Keratinocyte (primary cell): ENCODE data around the gene CECR2. TPM values are rescaled to one million over a fixed set of nuclear protein-coding genes. Genes with fewer than 3 reads are reported as not detected.

Experiments
- DNase-seq: peaks from one replicate; pipeline ENCODE4 v3.0.0-alpha.2; 2011; ENCODE audit warnings: low read depth, missing footprints, low spot score
- FAIRE-seq: peaks from 2 replicates; lab custom pipeline; 2011; peaks lifted over from hg19 to GRCh38; lab: Jason Lieb, UNC
- H2AFZ ChIP-seq: 2 replicates; pipeline ENCODE4 v1.6.0; 2012; ENCODE audit warnings: low read length, control low read depth, inconsistent platforms; ENCODE audit not compliant: control insufficient read depth
- H3K27ac ChIP-seq: 2 replicates; pipeline ENCODE4 v1.5.1; 2011; ENCODE audit warnings: low read length; ENCODE audit not compliant: control insufficient read depth, insufficient read depth
- H3K27me3 ChIP-seq: 3 replicates; pipeline ENCODE4 v1.6.0; 2011; ENCODE audit warnings: low read length; ENCODE audit not compliant: control insufficient read depth, insufficient read depth; ENCODE audit errors: extremely low read depth
- H3K36me3 ChIP-seq, 2 experiments: 2 replicates in 1 of 2; 3 replicates in 1 of 2; pipeline ENCODE4 v1.5.1; 2011; ENCODE audit warnings: low read length in 2 of 2, mild to moderate bottlenecking in 1 of 2; ENCODE audit not compliant: control insufficient read depth in 2 of 2, insufficient read depth in 2 of 2; ENCODE audit errors: extremely low read depth in 1 of 2
- H3K4me1 ChIP-seq: 3 replicates; pipeline ENCODE4 v1.5.1; 2011; ENCODE audit warnings: low read length; ENCODE audit not compliant: control insufficient read depth, insufficient read depth; ENCODE audit errors: extremely low read depth
- H3K4me2 ChIP-seq: 3 replicates; pipeline ENCODE4 v1.6.0; 2011; ENCODE audit warnings: low read depth, low read length; ENCODE audit not compliant: control insufficient read depth, insufficient read depth; ENCODE audit errors: extremely low read depth
- H3K4me3 ChIP-seq, 3 experiments: fragments of 200-600 bp in 1 of 3; sonication (generic) in 1 of 3; 2 replicates in 2 of 3; 3 replicates in 1 of 3; pipeline ENCODE4 v1.5.1; 2011 to 2016; ENCODE audit warnings: low read length in 3 of 3, mild to moderate bottlenecking in 3 of 3, control low read depth in 2 of 3, inconsistent platforms in 1 of 3, low read depth in 1 of 3, mixed read lengths in 1 of 3, mixed run types in 1 of 3, moderate library complexity in 1 of 3; ENCODE audit not compliant: control insufficient read depth in 2 of 3, insufficient read depth in 2 of 3; ENCODE audit errors: extremely low read depth in 1 of 3
- H3K79me2 ChIP-seq: 2 replicates; pipeline ENCODE4 v1.6.0; 2012; ENCODE audit warnings: low read length; ENCODE audit not compliant: control insufficient read depth, insufficient read depth
- H3K9ac ChIP-seq: 3 replicates; pipeline ENCODE4 v1.6.0; 2011; ENCODE audit warnings: low read length; ENCODE audit not compliant: control insufficient read depth, insufficient read depth; ENCODE audit errors: extremely low read depth
- H3K9me1 ChIP-seq: 3 replicates; pipeline ENCODE4 v1.6.0; 2011; ENCODE audit warnings: low read length; ENCODE audit not compliant: control insufficient read depth, insufficient read depth; ENCODE audit errors: extremely low read depth
- H3K9me3 ChIP-seq: 2 replicates; pipeline ENCODE4 v1.5.1; 2012; ENCODE audit warnings: low read depth, low read length; ENCODE audit not compliant: control insufficient read depth
- H4K20me1 ChIP-seq: 3 replicates; pipeline ENCODE4 v1.6.0; 2011; ENCODE audit warnings: low read length; ENCODE audit not compliant: control insufficient read depth, insufficient read depth; ENCODE audit errors: extremely low read depth
- EZH2 ChIP-seq: IDR thresholded peaks from one replicate; pipeline ENCODE4 v1.6.1; 2012; ENCODE audit warnings: inconsistent platforms, mild to moderate bottlenecking, low read length, moderate library complexity
- dilution Hi-C: fragments of 300-500 bp; cut with MboI; formaldehyde crosslinking; loops from one replicate; pipeline ENCODE4 v1.7.0; 2020; ENCODE audit warnings: low sequenced_read_pairs; ENCODE audit not compliant: extremely low pct_ligation_motif_present
- polyA plus RNA-seq, 5 experiments: library from polyadenylated mRNA; depleted of rRNA in 3 of 5; stranded (reverse) in 3 of 5; stranded (forward) in 1 of 5; unstranded in 1 of 5; fragments of >200 nt; gene quantifications; 1 replicate in 1 of 5; 2 replicates in 3 of 5; 3 replicates in 1 of 5; pipeline versions ENCODE4 v1.2.1 to v1.2.3, GENCODE V29; 2011 to 2012; ENCODE audit warnings: missing spikeins in 2 of 5, low read depth in 1 of 5, low replicate concordance in 1 of 5
- TF ChIP-seq, protein P1 (sequence below), 3 experiments: IDR thresholded peaks in 1 of 3; conservative IDR thresholded peaks in 1 of 3; optimal IDR thresholded peaks in 1 of 3; 2 replicates in 2 of 3; 3 replicates in 1 of 3; pipeline versions ENCODE3 to v1.5.1; 2011; ENCODE audit warnings: low read length in 3 of 3, mild to moderate bottlenecking in 3 of 3, moderate library complexity in 2 of 3, control low read depth in 1 of 3, inconsistent platforms in 1 of 3; ENCODE audit not compliant: insufficient read depth in 2 of 3; ENCODE audit errors: extremely low read depth in 1 of 3

Gene CECR2
- polyA plus RNA-seq, 1 donor (not counting 4 experiments of a cell fraction or from before 2014, with no cell fraction given) = not detected

DNA sequence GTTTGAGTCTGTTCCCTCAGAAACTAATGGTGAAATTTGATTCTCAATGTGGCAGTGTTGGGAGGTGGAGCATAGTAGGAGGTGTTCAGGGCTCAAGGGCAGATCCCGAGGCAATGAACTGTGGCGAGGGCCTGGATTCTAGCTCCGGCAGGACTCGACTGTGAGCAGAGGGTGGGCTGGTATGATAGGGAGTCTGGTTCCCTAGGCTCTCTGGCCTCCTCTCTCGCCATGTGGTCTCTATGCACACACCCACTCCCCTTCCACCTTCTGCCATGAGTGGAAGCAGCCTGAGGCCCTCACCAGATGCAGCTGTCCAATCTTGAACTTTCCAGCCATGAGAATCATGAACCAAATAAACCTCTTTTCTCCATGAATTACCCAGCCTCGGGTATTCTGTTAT is 227.0 kb downstream of the CECR2 start:
- peaks cover 25 to 42% of the 10 kb centered on the region in 2 experiments for H3K36me3 ChIP-seq

DNA sequence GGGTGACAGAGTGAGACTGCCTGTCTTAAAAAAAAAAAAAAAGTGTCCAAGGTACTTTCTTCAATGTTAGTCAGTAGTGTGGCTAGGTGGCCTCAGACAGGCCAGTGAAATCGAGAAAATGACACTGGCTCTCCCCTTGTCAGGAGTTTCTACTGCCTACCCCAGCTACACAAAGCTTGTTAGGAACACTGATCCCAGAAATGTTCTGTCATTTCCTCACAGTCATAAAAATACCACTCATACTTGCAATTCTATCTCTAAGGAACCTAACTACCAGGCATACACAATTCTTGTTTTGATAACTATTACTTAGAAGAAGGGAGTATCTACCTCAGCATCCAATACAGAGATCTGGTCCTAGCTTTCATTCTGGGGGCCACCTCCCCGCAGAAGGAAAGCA is 228.0 kb downstream of the CECR2 start:
- no peak overlapping the region for H3K4me2 ChIP-seq
- FAIRE-seq (no peak), DNase-seq (no peak)
- no peak overlapping the region for H3K9ac ChIP-seq
- H3K9me3 ChIP-seq = no peaks in the 10 kb centered on the region
- H3K36me3 ChIP-seq = peaks cover 23 to 41% of the 10 kb centered on the region in 2 experiments
- dilution Hi-C loops = no loop called here
- no peaks in the 10 kb centered on the region for H3K9me1 ChIP-seq
- no peak overlapping the region for H3K27ac ChIP-seq
- H3K79me2 ChIP-seq = peaks cover 2% of the 10 kb centered on the region
- H2AFZ ChIP-seq = no peak overlapping the region
- no peak overlapping the region for H3K4me3 ChIP-seq
- H3K27me3 ChIP-seq = no peaks in the 10 kb centered on the region
- no peaks in the 10 kb centered on the region for H4K20me1 ChIP-seq
- no peaks in the 10 kb centered on the region for H3K4me1 ChIP-seq
- TF ChIP-seq, protein P1, sequence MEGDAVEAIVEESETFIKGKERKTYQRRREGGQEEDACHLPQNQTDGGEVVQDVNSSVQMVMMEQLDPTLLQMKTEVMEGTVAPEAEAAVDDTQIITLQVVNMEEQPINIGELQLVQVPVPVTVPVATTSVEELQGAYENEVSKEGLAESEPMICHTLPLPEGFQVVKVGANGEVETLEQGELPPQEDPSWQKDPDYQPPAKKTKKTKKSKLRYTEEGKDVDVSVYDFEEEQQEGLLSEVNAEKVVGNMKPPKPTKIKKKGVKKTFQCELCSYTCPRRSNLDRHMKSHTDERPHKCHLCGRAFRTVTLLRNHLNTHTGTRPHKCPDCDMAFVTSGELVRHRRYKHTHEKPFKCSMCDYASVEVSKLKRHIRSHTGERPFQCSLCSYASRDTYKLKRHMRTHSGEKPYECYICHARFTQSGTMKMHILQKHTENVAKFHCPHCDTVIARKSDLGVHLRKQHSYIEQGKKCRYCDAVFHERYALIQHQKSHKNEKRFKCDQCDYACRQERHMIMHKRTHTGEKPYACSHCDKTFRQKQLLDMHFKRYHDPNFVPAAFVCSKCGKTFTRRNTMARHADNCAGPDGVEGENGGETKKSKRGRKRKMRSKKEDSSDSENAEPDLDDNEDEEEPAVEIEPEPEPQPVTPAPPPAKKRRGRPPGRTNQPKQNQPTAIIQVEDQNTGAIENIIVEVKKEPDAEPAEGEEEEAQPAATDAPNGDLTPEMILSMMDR (optimal IDR thresholded peaks at IDR 0.05 in 1 of 3, IDR thresholded peaks at IDR 0.05 in 1 of 3, conservative IDR thresholded peaks at IDR 0.05 in 1 of 3; ENCODE audit: extremely low read depth in 1 of 3, insufficient read depth in 2 of 3, low read length in 3 of 3) = no peak
- TF ChIP-seq EZH2 = no peak

More for the DNA sequence above, 227.0 kb downstream of the CECR2 start:
- dilution Hi-C loops = no loop called here
- DNase-seq (no peak), FAIRE-seq (no peak)
- Histone ChIP-seq H3K4me1 (no peaks in the 10 kb centered on the region), H3K9me1 (no peaks in the 10 kb centered on the region), H3K27ac (no peak overlapping the region), H3K79me2 (peaks cover 2% of the 10 kb centered on the region), H3K4me3 (no peak overlapping the region), H3K9ac (no peak overlapping the region), H3K9me3 (no peaks in the 10 kb centered on the region), H3K4me2 (no peak overlapping the region), H3K27me3 (no peaks in the 10 kb centered on the region), H2AFZ (no peak overlapping the region), H4K20me1 (no peaks in the 10 kb centered on the region)
- TF ChIP-seq, protein P1 (optimal IDR thresholded peaks at IDR 0.05 in 1 of 3, IDR thresholded peaks at IDR 0.05 in 1 of 3, conservative IDR thresholded peaks at IDR 0.05 in 1 of 3; ENCODE audit: extremely low read depth in 1 of 3, insufficient read depth in 2 of 3, low read length in 3 of 3) = no peak
- no peak for TF ChIP-seq EZH2
